GM19328 (cell line): Measurements from ENCODE around the gene SPDYE6.
"Not testable (repeated sequence)": the region's sequence is repeated elsewhere in the genome, so short reads cannot be mapped to it uniquely, and the experiment has no call there.

ENCODE experiments used
- ATAC-seq: cut with Tn5 transposase; IDR thresholded peaks from one replicate; pipeline ENCODE4 v1.9.1; 2021; ENCODE audit warnings: mild to moderate bottlenecking, moderate library complexity; ENCODE audit not compliant: unreplicated experiment

SPDYE6 gene

DNA sequence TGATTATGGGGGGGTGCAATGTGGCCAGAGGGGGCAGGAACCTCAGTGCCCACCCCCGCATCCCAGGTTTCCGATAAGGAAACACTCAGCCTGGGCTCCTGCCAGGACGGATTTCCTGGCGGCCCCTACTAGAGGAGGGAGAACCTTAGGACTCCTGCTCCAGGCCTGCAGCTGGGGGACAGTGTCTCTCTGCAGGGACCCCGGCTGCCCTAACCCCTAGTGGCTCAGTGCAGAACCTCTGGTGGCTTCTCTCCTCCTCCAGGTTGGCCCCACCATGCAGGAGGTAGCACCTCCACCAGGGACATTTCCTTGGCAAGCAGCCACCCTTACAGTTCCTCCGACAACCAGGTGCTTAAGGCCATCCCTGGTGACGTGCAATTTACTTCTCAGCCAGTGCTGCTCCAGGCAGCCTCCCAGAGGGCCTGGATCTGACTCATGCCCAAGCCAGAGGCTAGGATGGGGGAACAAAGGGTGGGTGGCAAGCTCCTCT lies 37.7 kb downstream of the SPDYE6 start:
- ATAC-seq: no peak

DNA sequence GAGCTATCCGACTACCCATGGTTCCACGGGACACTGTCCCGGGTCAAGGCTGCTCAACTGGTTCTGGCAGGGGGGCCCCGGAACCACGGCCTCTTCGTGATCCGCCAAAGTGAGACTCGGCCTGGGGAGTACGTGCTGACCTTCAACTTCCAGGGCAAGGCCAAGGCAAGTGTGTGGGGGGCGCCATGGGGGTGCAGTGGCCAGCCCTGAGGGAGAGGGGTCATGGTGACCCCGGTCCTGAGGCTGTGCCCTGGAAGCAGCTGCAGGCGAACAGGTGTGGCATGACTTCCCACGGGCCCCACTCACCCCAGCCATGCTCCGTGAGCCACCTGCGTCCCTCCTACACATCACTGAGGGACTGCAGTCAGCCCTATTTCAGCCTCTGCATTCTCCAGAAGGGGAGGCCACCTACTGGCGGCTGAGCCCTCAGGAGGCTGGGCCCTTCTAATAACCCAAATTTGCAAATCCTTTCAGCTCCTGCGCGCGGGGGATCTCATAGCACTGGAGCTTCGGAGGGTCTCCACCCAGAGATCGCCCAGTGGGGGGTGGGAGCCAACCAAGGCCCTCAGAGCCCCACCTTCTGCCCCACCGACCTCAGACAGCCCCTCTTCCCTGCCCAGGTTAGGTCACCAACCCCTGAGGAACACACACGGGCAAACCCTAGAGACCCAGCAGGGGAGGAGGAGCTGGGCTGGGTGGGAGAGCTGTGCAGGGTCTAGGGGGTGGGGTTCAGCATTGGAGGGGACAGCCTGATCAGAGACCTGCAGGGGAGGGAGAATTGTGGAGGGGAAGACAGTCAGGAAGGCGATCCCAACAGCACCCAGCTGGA lies 38.8 kb downstream of the SPDYE6 start:
- no peak for ATAC-seq

DNA sequence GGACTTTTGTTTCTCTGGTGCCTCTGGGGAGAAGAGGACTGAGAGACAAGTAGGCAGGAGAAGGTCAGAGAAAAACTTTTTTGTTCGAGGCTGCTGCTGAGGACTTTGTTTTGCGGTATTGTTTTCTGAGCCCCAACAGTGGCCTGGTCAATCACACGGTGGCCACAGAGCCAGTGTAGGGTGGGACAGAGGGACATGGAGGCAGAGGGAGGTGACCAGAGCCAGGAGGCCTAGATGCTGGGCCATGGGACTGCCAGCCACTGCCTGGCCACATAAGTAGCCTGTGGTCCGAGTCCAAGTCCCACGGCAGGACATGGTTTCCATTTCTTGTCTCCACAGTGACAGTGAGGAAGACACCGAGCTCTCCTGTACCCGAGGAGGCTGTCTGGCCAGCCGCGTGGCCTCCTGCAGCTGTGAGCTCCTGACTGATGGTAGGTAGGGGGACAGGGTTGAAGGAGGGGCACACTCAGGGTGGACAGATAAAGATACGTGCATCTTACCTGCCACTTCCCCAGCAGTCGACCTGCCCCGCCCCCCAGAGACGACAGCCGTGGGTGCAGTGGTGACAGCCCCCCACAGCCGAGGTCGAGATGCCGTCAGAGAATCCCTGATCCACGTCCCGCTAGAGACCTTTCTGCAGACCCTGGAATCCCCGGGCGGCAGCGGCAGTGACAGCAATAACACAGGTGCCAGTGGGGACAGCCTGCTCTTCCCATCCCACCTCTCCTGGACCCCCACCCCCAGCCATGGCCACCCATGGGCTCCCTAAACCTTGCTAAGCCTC lies 42.1 kb downstream of the SPDYE6 start:
- ATAC-seq: no peak

DNA sequence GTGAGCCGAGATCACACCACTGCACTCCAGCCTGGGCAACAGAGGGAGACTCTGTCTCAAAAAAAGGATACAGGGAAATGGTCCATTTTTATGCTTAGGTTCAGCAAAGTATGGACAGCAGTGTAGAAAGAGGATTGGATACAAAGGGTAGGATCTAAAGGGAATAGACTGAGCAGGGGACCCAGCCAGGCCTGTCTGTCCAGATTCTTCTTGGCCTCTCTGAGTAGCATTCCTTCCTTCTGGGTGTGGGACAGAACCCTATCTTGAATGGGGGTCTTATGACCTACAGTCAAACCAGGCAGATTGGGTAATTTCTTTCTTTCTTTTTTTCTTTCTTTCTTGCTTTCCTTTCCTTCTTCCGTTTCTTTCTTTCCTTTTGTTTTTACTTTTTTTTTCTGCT lies 43.9 kb downstream of the SPDYE6 start:
- ATAC-seq: no peak

DNA sequence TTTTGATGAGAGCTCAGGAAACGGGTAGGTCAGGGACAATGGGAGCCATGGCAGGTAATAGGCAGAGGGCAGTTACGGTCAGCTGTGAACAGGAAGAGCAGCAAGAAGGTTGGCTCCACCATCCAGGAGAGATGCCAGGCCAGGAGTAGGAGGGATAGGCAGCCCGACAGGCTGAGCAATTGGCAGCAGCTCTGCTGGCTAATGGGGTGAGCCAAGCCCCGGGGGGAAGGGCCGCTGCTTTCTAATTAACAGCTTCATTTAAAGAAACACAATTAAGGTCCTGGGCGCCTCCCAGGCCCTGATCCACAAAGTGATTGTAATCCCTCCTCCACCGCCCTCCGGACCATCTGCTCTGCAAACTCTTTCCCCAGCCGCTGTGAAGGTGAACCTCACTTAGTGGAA lies 45.8 kb downstream of the SPDYE6 start:
- ATAC-seq: no peak

DNA sequence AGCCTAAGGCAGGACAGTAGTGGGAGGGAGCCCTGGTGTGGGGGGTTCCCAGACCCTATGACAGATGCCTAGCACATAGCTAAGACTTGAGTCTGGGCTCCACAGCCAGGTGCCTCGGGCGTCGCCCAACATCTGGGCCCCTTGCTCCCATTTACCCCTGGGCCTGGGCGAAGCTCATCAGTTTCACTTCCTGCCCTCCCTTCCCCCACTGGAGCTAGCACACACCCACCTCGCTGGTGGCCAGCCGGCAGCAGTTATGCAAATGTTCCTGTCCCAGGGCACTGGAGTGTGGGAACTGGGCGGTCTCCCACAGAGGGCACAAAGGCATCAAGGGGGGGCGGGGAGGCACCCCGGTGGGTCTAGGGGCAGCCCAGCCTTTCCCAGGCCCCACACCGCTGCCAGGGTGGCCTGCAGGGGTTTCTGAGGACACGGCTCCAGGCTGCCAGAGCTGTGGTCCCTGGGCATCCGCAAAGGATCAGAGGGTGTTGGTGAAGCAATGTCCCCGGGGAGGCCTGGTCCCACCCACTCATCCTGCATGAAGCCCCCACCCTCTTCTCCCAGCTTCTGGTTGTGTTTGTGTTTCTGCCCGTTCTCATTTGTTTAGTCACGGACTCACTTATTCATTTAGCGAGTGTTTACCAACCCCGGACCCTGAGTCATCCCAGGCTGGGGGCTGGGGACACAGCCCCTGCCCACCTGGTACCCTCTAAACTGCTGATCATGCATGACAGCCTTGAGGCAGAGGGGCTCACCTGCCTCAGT lies 49.1 kb downstream of the SPDYE6 start:
- peak; percentile 64 for ATAC-seq

DNA sequence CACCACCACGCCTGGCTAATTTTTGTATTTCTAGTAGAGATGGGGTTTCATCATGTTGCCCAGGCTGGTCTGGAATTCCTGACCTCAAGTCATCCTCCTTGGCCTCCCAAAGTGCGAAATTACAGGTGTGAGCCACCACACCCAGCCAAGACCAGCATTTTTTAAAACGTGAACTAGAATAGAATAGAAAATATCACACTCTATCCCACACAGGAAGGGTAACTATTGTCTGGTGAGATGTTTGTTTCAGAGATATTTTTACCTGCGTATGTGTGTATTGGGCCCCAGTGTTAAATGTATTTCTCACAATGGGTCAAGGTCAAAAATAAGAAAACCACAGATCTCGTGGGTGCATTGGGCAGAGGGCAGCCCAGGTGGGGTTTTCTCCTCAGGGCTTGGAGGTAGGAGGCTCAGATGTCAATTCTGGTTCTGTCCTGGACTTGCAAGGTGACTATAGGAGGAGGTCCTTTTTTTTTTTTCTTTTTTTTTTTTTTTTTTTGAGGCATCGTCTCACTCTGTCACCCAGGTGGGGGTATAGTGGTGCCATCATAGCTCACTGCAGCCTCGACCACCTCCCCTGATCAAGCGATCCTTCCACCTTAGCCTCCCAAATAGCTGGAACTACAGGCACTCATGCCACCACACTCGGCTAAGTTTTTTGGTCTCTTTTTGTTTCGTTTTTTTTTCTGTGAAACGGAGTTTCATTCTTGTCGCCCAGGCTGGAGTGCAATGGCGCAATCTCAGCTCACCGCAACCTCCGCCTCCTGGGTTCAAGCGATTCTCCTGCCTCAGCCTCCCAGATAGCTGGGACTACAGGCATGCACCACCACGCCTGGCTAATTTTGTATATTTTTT lies 50.6 kb downstream of the SPDYE6 start:
- peak; percentile 39 for ATAC-seq

DNA sequence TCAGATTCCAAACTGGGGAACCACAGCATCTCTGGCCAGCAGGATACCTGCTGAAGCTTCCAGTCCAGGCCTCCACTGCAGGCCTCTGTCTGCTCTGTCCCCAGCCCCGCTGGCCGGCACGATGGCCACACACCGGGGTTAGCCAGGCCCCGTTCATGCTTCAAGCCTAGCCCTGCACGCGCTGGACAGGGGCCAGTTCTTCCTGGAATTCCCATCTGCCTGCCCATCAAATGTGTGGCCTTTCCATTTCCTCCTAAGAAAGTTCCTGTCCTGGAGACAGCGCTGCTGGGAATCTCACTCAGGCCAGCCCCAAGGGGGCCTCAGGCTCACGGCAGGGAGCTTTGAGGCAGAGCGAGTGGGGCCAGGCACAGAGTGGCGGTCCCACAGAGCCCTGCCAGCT lies 51.6 kb downstream of the SPDYE6 start:
- ATAC-seq: no peak

DNA sequence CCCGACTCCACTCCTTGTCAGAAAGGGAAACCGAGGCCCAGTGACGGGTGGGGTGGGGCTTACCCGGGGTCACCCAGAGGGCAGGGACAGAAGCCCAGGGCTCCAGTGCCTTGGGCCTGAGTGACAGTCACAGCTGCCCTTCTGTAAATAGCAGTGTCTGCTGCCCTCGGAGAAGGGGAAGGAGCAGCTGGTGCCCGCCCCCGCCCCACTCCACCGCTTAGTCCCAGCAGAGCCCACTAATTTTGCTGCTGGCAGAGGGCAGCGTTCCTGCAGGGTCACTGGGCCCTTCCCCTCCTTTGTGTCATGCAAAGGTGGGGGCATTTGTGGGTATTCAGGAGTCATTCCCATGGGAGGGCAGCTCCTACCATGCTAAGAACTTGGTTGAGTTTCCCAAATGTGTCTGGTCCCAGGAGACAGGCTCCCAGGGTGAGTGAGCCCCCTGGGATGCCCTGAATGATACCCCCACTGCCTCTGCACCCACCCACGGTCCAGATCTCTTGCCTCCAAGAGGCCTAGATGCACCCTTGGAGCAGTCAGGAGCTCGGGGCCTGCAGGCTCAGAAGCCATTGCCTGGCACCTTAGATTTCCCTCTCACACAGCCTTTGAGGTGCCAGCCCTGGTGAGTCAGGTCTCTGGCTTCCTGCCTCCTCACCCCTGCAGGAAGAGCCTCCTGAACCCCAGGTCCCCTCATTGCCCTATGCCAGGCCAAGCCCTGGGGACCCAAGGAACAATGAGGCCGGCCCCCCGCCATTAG lies 52.4 kb downstream of the SPDYE6 start:
- ATAC-seq: no peak

DNA sequence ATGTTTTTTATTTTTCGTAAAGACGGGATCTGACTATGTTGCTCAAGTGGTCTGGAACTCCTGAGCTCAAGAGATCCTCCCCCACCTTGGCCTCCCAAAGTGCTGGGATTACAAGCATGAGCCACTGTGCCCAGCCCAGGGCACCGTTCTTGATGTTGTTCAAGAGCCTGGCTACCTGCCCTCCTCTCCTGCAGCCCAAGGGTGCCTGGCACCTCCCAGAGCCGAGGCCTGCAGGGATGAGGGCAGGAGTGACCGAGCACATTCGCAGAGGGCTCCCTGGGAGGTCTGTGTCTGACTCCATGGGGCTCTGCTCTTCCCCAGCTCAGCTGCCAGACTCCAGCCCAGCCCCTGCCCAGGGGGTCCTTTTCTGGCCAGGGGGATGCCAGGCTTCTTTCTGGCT lies 54.2 kb downstream of the SPDYE6 start:
- no peak for ATAC-seq

DNA sequence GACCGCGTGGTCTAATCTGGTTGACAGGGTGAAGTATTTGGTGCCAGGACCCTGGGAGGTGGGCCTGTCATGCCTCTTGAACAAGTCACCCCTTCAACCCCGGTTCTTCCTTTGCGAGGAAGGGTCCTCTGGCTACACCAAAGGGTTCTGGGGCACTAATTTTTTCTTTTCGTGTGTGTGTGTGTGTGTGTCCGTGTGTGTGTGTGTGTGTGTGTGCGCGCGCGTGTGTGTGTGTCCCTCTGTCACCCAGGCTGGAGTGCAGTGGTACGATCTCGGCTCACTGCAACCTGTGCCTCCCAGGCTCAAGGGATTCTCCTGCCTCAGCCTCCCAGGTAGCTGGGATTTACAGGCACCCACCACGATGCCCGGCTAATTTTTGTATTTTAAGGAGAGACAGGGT lies 54.9 kb downstream of the SPDYE6 start:
- not testable (repeated sequence) for ATAC-seq

DNA sequence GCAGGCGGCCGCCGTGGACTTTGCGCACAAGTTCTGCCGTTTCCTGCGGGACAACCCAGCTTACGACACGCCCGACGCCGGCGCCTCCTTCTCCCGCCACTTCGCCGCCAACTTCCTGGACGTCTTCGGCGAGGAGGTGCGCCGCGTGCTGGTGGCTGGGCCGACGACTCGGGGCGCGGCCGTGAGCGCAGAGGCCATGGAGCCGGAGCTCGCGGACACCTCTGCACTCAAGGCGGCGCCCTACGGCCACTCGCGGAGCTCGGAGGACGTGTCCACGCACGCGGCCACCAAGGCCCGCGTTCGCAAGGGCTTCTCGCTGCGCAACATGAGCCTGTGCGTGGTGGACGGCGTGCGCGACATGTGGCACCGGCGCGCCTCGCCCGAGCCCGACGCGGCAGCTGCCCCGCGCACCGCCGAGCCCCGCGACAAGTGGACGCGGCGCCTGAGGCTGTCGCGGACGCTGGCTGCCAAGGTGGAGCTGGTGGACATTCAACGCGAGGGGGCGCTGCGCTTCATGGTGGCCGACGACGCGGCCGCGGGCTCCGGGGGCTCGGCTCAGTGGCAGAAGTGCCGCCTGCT lies 55.5 kb downstream of the SPDYE6 start:
- ATAC-seq: no peak

DNA sequence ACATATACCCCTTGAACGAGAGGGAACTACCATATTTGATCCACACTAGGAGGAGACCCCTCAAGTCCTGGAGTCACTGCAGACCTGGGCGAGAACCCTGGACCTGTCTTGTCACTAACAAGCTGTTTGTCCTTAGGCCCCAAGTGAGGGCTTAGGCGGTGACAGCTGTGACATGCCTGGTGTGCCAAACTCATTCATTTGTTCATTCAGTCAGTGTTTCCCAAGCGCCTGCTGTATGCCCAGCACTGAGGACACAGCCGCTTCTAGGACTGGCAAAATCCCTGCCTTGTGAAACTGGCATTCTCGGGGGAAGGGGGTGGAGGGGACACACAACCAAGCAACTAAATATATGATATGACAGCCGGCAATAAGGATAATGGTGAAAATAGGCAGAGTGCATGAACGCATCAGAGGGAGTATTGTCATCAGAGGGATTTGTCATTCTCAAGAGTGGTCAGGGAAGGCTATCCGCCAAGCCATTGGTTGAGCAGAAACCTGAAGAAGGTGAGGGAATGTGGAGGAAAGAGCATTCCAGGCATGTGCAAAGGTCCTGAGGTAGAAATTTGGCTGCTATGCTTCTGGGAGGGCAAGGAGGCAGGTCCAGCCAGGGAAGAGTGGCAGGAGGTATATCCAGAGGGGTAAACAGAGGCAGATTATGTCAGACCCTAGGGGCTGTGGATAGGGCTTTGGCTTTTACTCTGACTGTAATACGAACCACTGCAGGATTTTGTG lies 58.6 kb downstream of the SPDYE6 start:
- no peak for ATAC-seq

DNA sequence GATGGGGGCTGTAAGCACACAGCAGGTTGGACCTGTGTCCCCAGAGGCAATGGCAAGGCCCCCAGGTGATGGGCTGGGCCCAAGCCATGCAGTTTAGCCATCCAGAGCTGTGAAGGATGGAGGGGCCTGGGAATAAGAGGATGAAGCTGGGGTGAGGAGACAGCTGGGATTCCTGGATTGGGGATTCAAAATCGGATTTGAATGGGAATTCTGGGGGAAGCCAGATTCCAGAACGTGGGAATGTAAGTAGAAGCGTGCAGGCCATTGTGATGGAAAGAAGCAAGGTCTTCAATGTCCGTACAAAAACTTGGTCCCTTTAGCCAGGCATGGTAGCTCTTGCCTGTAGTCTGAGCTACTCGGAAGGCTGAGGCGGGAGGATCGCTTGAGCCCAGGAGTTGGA lies 59.7 kb downstream of the SPDYE6 start:
- ATAC-seq: no peak

DNA sequence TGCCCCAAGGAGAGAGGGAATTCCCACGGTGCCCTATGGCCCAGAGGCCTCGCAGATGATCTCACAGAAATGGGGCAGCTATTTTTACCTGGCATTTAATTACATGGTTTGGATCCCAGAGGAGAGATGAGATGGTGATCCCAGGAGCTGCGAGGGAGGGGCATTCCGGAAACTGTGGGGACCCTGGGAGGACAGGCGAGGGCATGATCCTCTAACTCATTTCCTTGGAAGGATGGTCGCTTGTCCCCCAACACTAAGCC lies 60.1 kb downstream of the SPDYE6 start:
- ATAC-seq: no peak
